ENCODE measurements around the gene MAP3K5.
"Not testable (repeated sequence)": the region's sequence is repeated elsewhere in the genome, so short reads cannot be mapped to it uniquely, and the experiment has no call there.

The MAP3K5 gene

GRCh38 chr6:136717716-136717990, 74.6 kb downstream of the MAP3K5 start:
- DNase-seq = no peak

- no peak for DNase-seq
These were observed 75.2 kb downstream of the MAP3K5 start for GRCh38 chr6:136716917-136717715.

GRCh38 chr6:136712642-136713041, 79.6 kb downstream of the MAP3K5 start:
- not testable (repeated sequence) for DNase-seq

- DNase-seq = no peak
These were observed 80.6 kb downstream of the MAP3K5 start for GRCh38 chr6:136711644-136712043.

- no peak for DNase-seq
These were observed 81.3 kb downstream of the MAP3K5 start for GRCh38 chr6:136710877-136711552.

- DNase-seq = no peak
These were observed 82.8 kb downstream of the MAP3K5 start for GRCh38 chr6:136709429-136709828.

GRCh38 chr6:136706430-136706829, 85.8 kb downstream of the MAP3K5 start:
- DNase-seq = no peak

- no peak for DNase-seq
These were observed 88.9 kb downstream of the MAP3K5 start for GRCh38 chr6:136703331-136703865.

GRCh38 chr6:136701045-136701444, 91.2 kb downstream of the MAP3K5 start:
- DNase-seq = peak; percentile 21

GRCh38 chr6:136699358-136699757, 92.9 kb downstream of the MAP3K5 start:
- no peak for DNase-seq

- DNase-seq = peak; percentile 34
These were observed 95.4 kb downstream of the MAP3K5 start for GRCh38 chr6:136696783-136697364.

GRCh38 chr6:136696238-136696637, 96.0 kb downstream of the MAP3K5 start:
- DNase-seq = no peak

GRCh38 chr6:136695412-136695811, 96.9 kb downstream of the MAP3K5 start:
- DNase-seq = no peak

- DNase-seq = no peak
These were observed 99.2 kb downstream of the MAP3K5 start for GRCh38 chr6:136693090-136693489.

GRCh38 chr6:136687894-136688293, 104.4 kb downstream of the MAP3K5 start:
- not testable (repeated sequence) for DNase-seq

GRCh38 chr6:136685540-136686108, 106.7 kb downstream of the MAP3K5 start:
- no peak for DNase-seq

- no peak for DNase-seq
These were observed 107.8 kb downstream of the MAP3K5 start for GRCh38 chr6:136684466-136684865.

- DNase-seq = no peak
These were observed 108.9 kb downstream of the MAP3K5 start for GRCh38 chr6:136683209-136683941.

- no peak for DNase-seq
These were observed 110.0 kb downstream of the MAP3K5 start for GRCh38 chr6:136682292-136682691.

GRCh38 chr6:136677822-136678221, 114.5 kb downstream of the MAP3K5 start:
- no peak for DNase-seq

GRCh38 chr6:136677344-136677743, 114.9 kb downstream of the MAP3K5 start:
- no peak for DNase-seq

- DNase-seq = no peak
These were observed 116.2 kb downstream of the MAP3K5 start for GRCh38 chr6:136676075-136676474.

- DNase-seq = no peak
These were observed 118.7 kb downstream of the MAP3K5 start for GRCh38 chr6:136673571-136673970.

Measured in SHP77 treated with DMSO at 0.1 percent for 48 hours (cell line).